Esophagus squamous epithelium (tissue), 4 donors: ENCODE measurements around the gene PSMD5.

Source experiments
- POLR2A ChIP-seq, 4 donors: fragments of 450-650 bp; IDR thresholded peaks; one replicate each; pipeline ENCODE4 v1.6.1; 2017; ENCODE audit warnings: antibody characterized with exemption in 4 of 4, mild to moderate bottlenecking in 4 of 4, moderate library complexity in 3 of 4
- TF ChIP-seq, protein P1 (sequence below), 6 experiments: fragments of 450-650 bp in 4 of 6; fragments of 200-600 bp in 2 of 6; sonication (generic) in 2 of 6; IDR thresholded peaks; one replicate each; pipeline ENCODE4 v1.5.1; 2016 to 2019; ENCODE audit warnings: antibody characterized with exemption in 6 of 6, mild to moderate bottlenecking in 4 of 6, moderate library complexity in 4 of 6

DNA sequence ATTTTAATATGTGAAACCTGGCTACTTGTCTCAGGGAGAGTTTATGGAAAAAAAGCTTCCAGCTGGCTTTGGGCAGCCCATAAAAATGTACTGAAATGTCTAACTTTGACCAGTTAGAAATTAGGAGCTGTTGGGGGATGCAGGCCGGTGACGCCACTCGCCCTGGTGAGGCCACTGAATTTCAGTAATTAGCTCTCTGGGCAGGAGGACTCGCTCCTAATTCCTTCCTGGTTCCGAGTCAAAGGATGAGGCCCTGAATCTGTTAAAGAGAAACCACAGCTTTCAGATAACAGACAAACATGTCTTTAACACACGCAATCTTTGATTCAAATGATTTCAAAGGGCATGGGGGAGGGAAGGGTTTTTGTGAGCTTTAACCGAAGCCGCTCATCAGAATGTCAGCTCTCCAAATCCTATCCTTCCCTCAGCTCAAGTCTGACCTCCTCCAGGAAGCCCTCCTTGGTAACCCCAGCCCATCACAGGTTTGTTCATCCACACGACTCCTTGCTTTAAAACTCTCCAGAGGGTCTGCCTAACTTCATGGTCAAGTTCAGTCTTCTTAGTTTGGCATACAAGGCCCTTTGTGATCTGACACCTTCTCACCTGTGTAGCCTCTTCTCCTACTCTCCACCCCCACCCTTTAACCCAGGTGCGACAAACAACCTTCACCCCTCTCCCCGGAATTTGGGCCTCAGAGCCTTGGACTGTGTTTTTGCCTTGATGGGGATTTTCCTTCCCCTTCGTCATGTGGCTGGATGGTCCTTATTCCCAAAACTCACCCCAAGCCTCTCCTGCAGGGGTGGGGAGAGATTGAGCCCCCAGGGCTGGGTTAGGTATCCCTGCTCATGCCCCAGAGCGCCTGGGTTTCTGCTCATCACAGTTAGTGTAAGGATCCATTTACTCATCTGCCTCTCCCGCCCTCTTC lies 47.9 kb upstream of the PSMD5 start:
- TF ChIP-seq, protein P1, sequence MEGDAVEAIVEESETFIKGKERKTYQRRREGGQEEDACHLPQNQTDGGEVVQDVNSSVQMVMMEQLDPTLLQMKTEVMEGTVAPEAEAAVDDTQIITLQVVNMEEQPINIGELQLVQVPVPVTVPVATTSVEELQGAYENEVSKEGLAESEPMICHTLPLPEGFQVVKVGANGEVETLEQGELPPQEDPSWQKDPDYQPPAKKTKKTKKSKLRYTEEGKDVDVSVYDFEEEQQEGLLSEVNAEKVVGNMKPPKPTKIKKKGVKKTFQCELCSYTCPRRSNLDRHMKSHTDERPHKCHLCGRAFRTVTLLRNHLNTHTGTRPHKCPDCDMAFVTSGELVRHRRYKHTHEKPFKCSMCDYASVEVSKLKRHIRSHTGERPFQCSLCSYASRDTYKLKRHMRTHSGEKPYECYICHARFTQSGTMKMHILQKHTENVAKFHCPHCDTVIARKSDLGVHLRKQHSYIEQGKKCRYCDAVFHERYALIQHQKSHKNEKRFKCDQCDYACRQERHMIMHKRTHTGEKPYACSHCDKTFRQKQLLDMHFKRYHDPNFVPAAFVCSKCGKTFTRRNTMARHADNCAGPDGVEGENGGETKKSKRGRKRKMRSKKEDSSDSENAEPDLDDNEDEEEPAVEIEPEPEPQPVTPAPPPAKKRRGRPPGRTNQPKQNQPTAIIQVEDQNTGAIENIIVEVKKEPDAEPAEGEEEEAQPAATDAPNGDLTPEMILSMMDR (IDR thresholded peaks at IDR 0.05) = no peak
- no peak for TF ChIP-seq POLR2A (IDR thresholded peaks at IDR 0.05)
